Measurements from ENCODE around the gene MAGI2.

DNA sequence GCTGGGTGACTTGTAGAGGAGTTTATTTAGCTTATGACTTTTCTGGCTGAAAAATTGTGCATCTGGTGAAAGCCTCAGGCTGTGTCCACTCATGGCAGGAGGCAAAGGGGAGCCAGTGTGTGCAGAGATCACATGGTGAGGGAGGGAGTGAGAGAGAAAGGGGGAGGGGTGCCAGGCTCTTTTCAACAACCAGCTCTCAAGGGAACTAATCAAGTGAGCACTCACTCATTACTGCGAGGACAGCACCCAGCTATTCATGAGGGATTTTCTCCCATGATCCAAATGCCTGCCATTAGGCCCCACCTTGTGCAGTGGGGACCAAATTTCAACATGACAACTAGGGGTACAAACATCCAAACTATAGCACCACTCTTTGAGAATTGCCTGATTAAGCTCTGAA lies 590.2 kb downstream of the MAGI2 start:
- TF ChIP-seq EZH2 (IDR thresholded peaks at IDR 0.05; ENCODE audit: insufficient read depth, poor library complexity, severe bottlenecking) = no peak
- no peak for TF ChIP-seq EZH2phosphoT487 (IDR thresholded peaks at IDR 0.05; ENCODE audit: insufficient read depth, low read depth)
